GM12878 (cell line): Measurements from ENCODE around the gene IMPACT. TPM values are rescaled to one million over a fixed set of nuclear protein-coding genes. Genes with fewer than 3 reads are reported as not detected.

ENCODE experiments used
- ATAC-seq: fragments of 200-7000 bp; cut with Tn5 transposase; 3 replicates; pipeline ENCODE4 v1.9.1; 2020; ENCODE audit warnings: mild to moderate bottlenecking, moderate library complexity
- BruUV-seq: library from RNA; stranded (reverse); fragments of 400-500 nt; replicated peaks from 2 replicates; lab custom pipeline; 2021; lab: Mats Ljungman, UMichigan
- CTCF ChIA-PET: fragments of 300-600 bp; sonication (Branson Sonifier 250); formaldehyde crosslinking; extraction: SDS; loops from one replicate; lab custom pipeline; 2021; ENCODE audit warnings: inconsistent platforms; lab: Yijun Ruan, JAX
- POLR2A ChIA-PET: fragments of 350-600 bp; formaldehyde crosslinking; extraction: SDS; loops from one replicate; lab custom pipeline; 2021; ENCODE audit warnings: inconsistent platforms; lab: Charles Lee
- RAD21 ChIA-PET: fragments of 300-600 bp; sonication (Branson Sonifier 250); formaldehyde crosslinking; loops from one replicate; lab custom pipeline; 2023; ENCODE audit warnings: antibody characterized with exemption; ENCODE audit not compliant: unreplicated experiment; lab: Charles Lee
- SMC1A ChIA-PET: fragments of 300-600 bp; sonication (Branson Sonifier 250); formaldehyde crosslinking; loops from one replicate; lab custom pipeline; 2023; ENCODE audit not compliant: unreplicated experiment, uncharacterized antibody; lab: Charles Lee
- DNase-seq: peaks from one replicate; pipeline ENCODE4 v3.0.0-alpha.2; 2011; ENCODE audit warnings: low read depth, low spot score
- FAIRE-seq: peaks from 3 replicates; lab custom pipeline; 2011; peaks lifted over from hg19 to GRCh38; lab: Jason Lieb, UNC
- H2AFZ ChIP-seq: 2 replicates; pipeline ENCODE4 v1.6.0; 2011; ENCODE audit warnings: low read depth, low read length, control low read depth; ENCODE audit not compliant: control insufficient read depth
- H3K27ac ChIP-seq: 2 replicates; pipeline ENCODE4 v1.5.1; 2011; ENCODE audit warnings: control low read depth; ENCODE audit not compliant: control insufficient read depth, insufficient read depth
- H3K27me3 ChIP-seq, 2 experiments: replicated peaks in 1 of 2; 2 replicates each; pipeline versions ENCODE4 v1.6.0 to v1.6.1; 2011; ENCODE audit warnings: low read length in 1 of 2; ENCODE audit not compliant: control insufficient read depth in 2 of 2, insufficient read depth in 2 of 2
- H3K36me3 ChIP-seq, 2 experiments: 2 replicates each; pipeline ENCODE4 v1.5.1; 2011; ENCODE audit warnings: low read length in 1 of 2; ENCODE audit not compliant: control insufficient read depth in 2 of 2, insufficient read depth in 2 of 2
- H3K4me1 ChIP-seq: 2 replicates; pipeline ENCODE4 v1.6.1; 2011; ENCODE audit warnings: mild to moderate bottlenecking, low read length, moderate library complexity, mixed read lengths; ENCODE audit not compliant: control insufficient read depth, insufficient read depth
- H3K4me2 ChIP-seq: 2 replicates; pipeline ENCODE4 v1.6.0; 2011; ENCODE audit warnings: control low read depth; ENCODE audit not compliant: control insufficient read depth, insufficient read depth
- H3K4me3 ChIP-seq: fragments of 200-600 bp; sonication (generic); 2 replicates; pipeline ENCODE4 v1.5.1; 2016
- H3K79me2 ChIP-seq: 2 replicates; pipeline ENCODE4 v1.6.0; 2011; ENCODE audit warnings: low read length; ENCODE audit not compliant: control insufficient read depth, insufficient read depth
- H3K9ac ChIP-seq: 2 replicates; pipeline ENCODE4 v1.8.0; 2011; ENCODE audit warnings: low read length, control low read depth, mixed read lengths; ENCODE audit not compliant: control insufficient read depth, insufficient read depth
- H3K9me3 ChIP-seq: replicated peaks from 3 replicates; pipeline ENCODE4 v1.5.1; 2011; ENCODE audit warnings: mild to moderate bottlenecking, low read length; ENCODE audit not compliant: control insufficient read depth, insufficient read depth
- H4K20me1 ChIP-seq: 2 replicates; pipeline ENCODE4 v1.6.0; 2011; ENCODE audit not compliant: control insufficient read depth, insufficient read depth
- CHD1 ChIP-seq: IDR thresholded peaks from 2 replicates; pipeline ENCODE4 v1.6.1; 2012; ENCODE audit warnings: low read depth, low read length, improper control_type of control experiment
- CHD4 ChIP-seq: fragments of 200-600 bp; sonication (generic); IDR thresholded peaks from 2 replicates; pipeline ENCODE4 v1.6.1; 2016; ENCODE audit warnings: mild to moderate bottlenecking
- E4F1 ChIP-seq: fragments of 450-650 bp; IDR thresholded peaks from 2 replicates; pipeline ENCODE4 v1.6.1; 2018; ENCODE audit warnings: borderline replicate concordance, mild to moderate bottlenecking; ENCODE audit not compliant: partially characterized antibody
- GABPA ChIP-seq: IDR thresholded peaks from 2 replicates; pipeline ENCODE4 v1.6.1; 2014; ENCODE audit warnings: antibody characterized with exemption, low read depth, mild to moderate bottlenecking, inconsistent platforms
- USF1 ChIP-seq: IDR thresholded peaks from 2 replicates; pipeline ENCODE4 v1.6.1; 2011; ENCODE audit warnings: borderline replicate concordance, low read depth, mild to moderate bottlenecking, moderate library complexity, mixed read lengths, low read length; ENCODE audit not compliant: insufficient read depth; ENCODE audit errors: extremely low read length
- WGBS: methylation state at CpG from one replicate; pipeline ENCODE4 v1.1.6; 2016; ENCODE audit warnings: low lambda C conversion rate; ENCODE audit not compliant: insufficient replicate concordance, insufficient coverage; ENCODE audit errors: missing lambda C conversion rate; 5-methylcytosine and 5-hydroxymethylcytosine counted together
- in situ Hi-C: fragments of 300-500 bp; cut with MboI; formaldehyde crosslinking; loops from 9 replicates; pipeline ENCODE4 v1.14.3; 2018; ENCODE audit warnings: mixed read lengths
- intact Hi-C: fragments of 100-400 bp; cut with micrococcal nuclease; formaldehyde crosslinking; loops from one replicate; pipeline ENCODE4 v1.14.2; 2022; ENCODE audit not compliant: unreplicated experiment
- polyA plus RNA-seq, 11 experiments: library from polyadenylated mRNA; depleted of rRNA in 4 of 11; unstranded in 6 of 11; stranded (reverse) in 5 of 11; fragments of >200 nt; fragmentation: Nextera tagmentation in 4 of 11; fragmentation: Illumina TruSeq in 1 of 11; extraction: Ambion mirVana in 4 of 11; extraction: Trizol in 1 of 11; gene quantifications; 1 replicate in 1 of 11; 2 replicates in 10 of 11; pipeline versions ENCODE4 v1.2.1 to v1.2.3, GENCODE V29; 2011 to 2016; ENCODE audit warnings: inconsistent platforms in 2 of 11, missing spikeins in 2 of 11, low read depth in 1 of 11
- total RNA-seq, 4 experiments: library from RNA; depleted of rRNA in 3 of 4; stranded (reverse); fragments of >200 nt in 3 of 4; fragmentation: Illumina TruSeq in 1 of 4; extraction: Trizol in 1 of 4; gene quantifications; 2 replicates each; pipeline versions ENCODE4 v1.2.1 to v1.2.3, GENCODE V29; 2013 to 2021

Gene IMPACT
- total and polyA plus RNA-seq, 10 of the 15 experiments (the other 5 are each of a cell fraction or from before 2014, with no cell fraction given), result 0.10 to 0.84 (median 0.53) TPM

GRCh38 chr18:24396082-24396633 lies 30.3 kb upstream of the IMPACT start (continued):
- TF ChIP-seq E4F1 (no peak), CHD1 (no peak), CHD4 (no peak), GABPA (no peak)
- TF ChIP-seq, all 136 proteins: peak for 0

- no peaks in the 10 kb centered on the region for H3K9me3 ChIP-seq
- in situ Hi-C loops, result no loop called here
- ChIA-PET POLR2A (no interaction called here), CTCF (no interaction called here), SMC1A (no interaction called here), RAD21 (no interaction called here)
- peak overlapping the region; percentile 2; the same call in 1 of the 2 replicates for H3K4me3 ChIP-seq
- no peaks in the 10 kb centered on the region for H4K20me1 ChIP-seq
- H3K27ac ChIP-seq, result no peak overlapping the region
- no peak for FAIRE-seq
- TF ChIP-seq USF1, result no peak
- 2% methylated on average over 37 of the region's 50 CpGs for WGBS
- H3K79me2 ChIP-seq, result no peaks in the 10 kb centered on the region
- ATAC-seq, result no peak
- DNase-seq, result no peak
- BruUV-seq, result no TSS peak
- intact Hi-C loops, result no loop called here
- H2AFZ ChIP-seq, result peak overlapping the region; percentile 43; the same call in 1 of the 2 replicates
- no peaks in the 10 kb centered on the region for H3K36me3 ChIP-seq
- H3K4me2 ChIP-seq, result peak overlapping the region; percentile 52
- H3K9ac ChIP-seq, result no peak overlapping the region
- peaks cover 6 to 13% of the 10 kb centered on the region in 2 experiments; a peak in 3 of 4 replicates for H3K27me3 ChIP-seq
- H3K4me1 ChIP-seq, result 0 out of 2 replicates have a peak, but pooled peaks cover 6% of the 10 kb centered on the region
Measured at GRCh38 chr18:24397131-24397693, 29.3 kb upstream of the IMPACT start.
